ENCODE results near the gene KSR2. TPM values are rescaled to one million over a fixed set of nuclear protein-coding genes. Genes with fewer than 3 reads are reported as not detected.

Gene KSR2
- total RNA-seq, 1 donor from 2014 or later = 0.30 TPM

- Mint-ChIP-seq H3K36me3 (no peaks in the 10 kb centered on the region), H3K9me3 (no peaks in the 10 kb centered on the region), H3K4me3 (no peak overlapping the region), H3K27ac (no peak overlapping the region), H3K4me1 (peaks cover 8% of the 10 kb centered on the region), H3K27me3 (ENCODE audit: insufficient read depth, low read depth) (peaks cover 2% of the 10 kb centered on the region)
- no peak overlapping the region for H2AFZ ChIP-seq (replicated peaks)
- no peaks in the 10 kb centered on the region for H3K9me3 ChIP-seq (ENCODE audit: low read depth)
- TF ChIP-seq EZH2 (IDR thresholded peaks at IDR 0.05) (no peak), EZH2phosphoT487 (IDR thresholded peaks at IDR 0.05) (no peak), CTCF (IDR thresholded peaks at IDR 0.05) (no peak)
- no peak overlapping the region for H3K4me2 ChIP-seq
- H3K4me1 ChIP-seq = peaks cover 4% of the 10 kb centered on the region
- H4K20me1 ChIP-seq (ENCODE audit: low read depth) = no peaks in the 10 kb centered on the region
- no peak for DNase-seq (ENCODE audit: low spot score)
- no peak overlapping the region for H3K4me3 ChIP-seq
- no peaks in the 10 kb centered on the region for H3K79me2 ChIP-seq (ENCODE audit: low read depth)
- no peaks in the 10 kb centered on the region for H3K27me3 ChIP-seq
- no peak overlapping the region for H3K27ac ChIP-seq
- no peak overlapping the region for H3K9ac ChIP-seq
- no peaks in the 10 kb centered on the region for H3K36me3 ChIP-seq
- no peaks in the 10 kb centered on the region for H3F3A ChIP-seq (ENCODE audit: low read depth)
These were observed 392.7 kb downstream of the KSR2 start for GRCh38 chr12:117576053-117576452.

GRCh38 chr12:117574655-117575054 lies 394.1 kb downstream of the KSR2 start:
- H3K9ac ChIP-seq = no peak overlapping the region
- no peaks in the 10 kb centered on the region for H4K20me1 ChIP-seq (ENCODE audit: low read depth)
- H2AFZ ChIP-seq (replicated peaks) = no peak overlapping the region
- H3K27me3 ChIP-seq = no peaks in the 10 kb centered on the region
- Mint-ChIP-seq H3K4me1 (no peaks in the 10 kb centered on the region), H3K27ac (no peak overlapping the region), H3K36me3 (no peaks in the 10 kb centered on the region), H3K9me3 (no peaks in the 10 kb centered on the region), H3K27me3 (ENCODE audit: insufficient read depth, low read depth) (peaks cover 5% of the 10 kb centered on the region), H3K4me3 (no peak overlapping the region)
- no peak overlapping the region for H3K27ac ChIP-seq
- H3K79me2 ChIP-seq (ENCODE audit: low read depth) = no peaks in the 10 kb centered on the region
- no peak overlapping the region for H3K4me2 ChIP-seq
- H3K36me3 ChIP-seq = no peaks in the 10 kb centered on the region
- H3F3A ChIP-seq (ENCODE audit: low read depth) = no peaks in the 10 kb centered on the region
- H3K4me3 ChIP-seq = no peak overlapping the region
- TF ChIP-seq EZH2phosphoT487 (IDR thresholded peaks at IDR 0.05) (no peak), EZH2 (IDR thresholded peaks at IDR 0.05) (no peak), CTCF (IDR thresholded peaks at IDR 0.05) (no peak)
- H3K4me1 ChIP-seq = no peaks in the 10 kb centered on the region
- DNase-seq (ENCODE audit: low spot score) = no peak
- no peaks in the 10 kb centered on the region for H3K9me3 ChIP-seq (ENCODE audit: low read depth)

GRCh38 chr12:117572755-117573154 lies 396.0 kb downstream of the KSR2 start:
- Mint-ChIP-seq H3K36me3 (no peaks in the 10 kb centered on the region), H3K4me1 (peaks cover 2% of the 10 kb centered on the region), H3K4me3 (no peak overlapping the region), H3K9me3 (no peaks in the 10 kb centered on the region), H3K27me3 (ENCODE audit: insufficient read depth, low read depth) (peaks cover 5% of the 10 kb centered on the region), H3K27ac (no peak overlapping the region)
- Histone ChIP-seq H3K4me3 (no peak overlapping the region), H3K9me3 (ENCODE audit: low read depth) (no peaks in the 10 kb centered on the region), H4K20me1 (ENCODE audit: low read depth) (no peaks in the 10 kb centered on the region), H2AFZ (replicated peaks) (no peak overlapping the region), H3K36me3 (no peaks in the 10 kb centered on the region), H3K4me2 (no peak overlapping the region), H3K79me2 (ENCODE audit: low read depth) (no peaks in the 10 kb centered on the region), H3K27ac (no peak overlapping the region), H3K27me3 (no peaks in the 10 kb centered on the region), H3K4me1 (peaks cover 4% of the 10 kb centered on the region), H3F3A (ENCODE audit: low read depth) (no peaks in the 10 kb centered on the region), H3K9ac (no peak overlapping the region)
- DNase-seq (ENCODE audit: low spot score) = no peak
- TF ChIP-seq CTCF (IDR thresholded peaks at IDR 0.05) (no peak), EZH2phosphoT487 (IDR thresholded peaks at IDR 0.05) (no peak), EZH2 (IDR thresholded peaks at IDR 0.05) (no peak)
